Natural killer cell (primary cell): Measurements from ENCODE around the gene YJEFN3. TPM values are rescaled to one million over a fixed set of nuclear protein-coding genes. Genes with fewer than 3 reads are reported as not detected.

Experiments
- ATAC-seq, 3 donors: fragments of 150-1000 bp in 2 of 3; fragments of 200-7000 bp in 1 of 3; cut with Tn5 transposase; 1 replicate in 1 of 3; 2 replicates in 2 of 3; pipeline ENCODE4 v1.10.0; 2021; ENCODE audit warnings: mild to moderate bottlenecking in 2 of 3, moderate library complexity in 2 of 3
- DNase-seq, 2 donors: peaks; one replicate each; pipeline versions ENCODE4 v3.0.0 to v3.0.0-alpha.2; 2013 to 2021; ENCODE audit warnings: mixed read lengths in 1 of 2
- H3K27ac ChIP-seq: one replicate; pipeline ENCODE4 v1.5.1; 2013; ENCODE audit warnings: mild to moderate bottlenecking, low read length
- H3K27me3 ChIP-seq: one replicate; pipeline ENCODE4 v1.6.1; 2013; ENCODE audit warnings: low read length; ENCODE audit not compliant: control insufficient read depth, insufficient read depth
- H3K36me3 ChIP-seq: one replicate; pipeline ENCODE4 v1.6.1; 2013; ENCODE audit warnings: low read length; ENCODE audit not compliant: control insufficient read depth, insufficient read depth
- H3K4me1 ChIP-seq: one replicate; pipeline ENCODE4 v1.6.1; 2013; ENCODE audit warnings: low read length; ENCODE audit not compliant: control insufficient read depth, insufficient read depth
- H3K4me3 ChIP-seq: one replicate; pipeline ENCODE4 v1.5.1; 2013; ENCODE audit warnings: low read length
- H3K9me3 ChIP-seq: one replicate; pipeline ENCODE4 v1.6.1; 2013; ENCODE audit warnings: low read length; ENCODE audit not compliant: control insufficient read depth, insufficient read depth
- H3K27ac Mint-ChIP-seq, 2 donors: one replicate each; pipeline ENCODE4 v1.8.0; 2022; ENCODE audit warnings: mild to moderate bottlenecking in 2 of 2, mixed read lengths in 2 of 2, moderate library complexity in 1 of 2
- H3K27me3 Mint-ChIP-seq, 2 donors: one replicate each; pipeline ENCODE4 v1.8.0; 2022; ENCODE audit warnings: low read depth in 2 of 2, mixed read lengths in 2 of 2
- H3K36me3 Mint-ChIP-seq: one replicate; pipeline ENCODE4 v1.8.0; 2022; ENCODE audit warnings: mixed read lengths
- H3K4me1 Mint-ChIP-seq, 2 donors: one replicate each; pipeline ENCODE4 v1.8.0; 2022; ENCODE audit warnings: mixed read lengths in 2 of 2
- H3K4me3 Mint-ChIP-seq: one replicate; pipeline ENCODE4 v1.8.0; 2022; ENCODE audit warnings: mild to moderate bottlenecking, moderate library complexity, mixed read lengths
- H3K9me3 Mint-ChIP-seq, 2 donors: one replicate each; pipeline ENCODE4 v1.8.0; 2022; ENCODE audit warnings: mixed read lengths in 2 of 2
- CTCF ChIP-seq: fragments of 200-600 bp; IDR thresholded peaks from one replicate; pipeline ENCODE4 v1.8.0; 2022; ENCODE audit warnings: antibody characterized with exemption
- WGBS: methylation state at CpG from one replicate; pipeline ENCODE4 v1.1.7; 2013; ENCODE audit warnings: missing lambda C conversion rate; ENCODE audit not compliant: insufficient coverage; 5-methylcytosine and 5-hydroxymethylcytosine counted together
- intact Hi-C: fragments of 100-400 bp; cut with micrococcal nuclease; formaldehyde crosslinking; loops from one replicate; pipeline ENCODE4 v1.14.2; 2022
- total RNA-seq, 4 donors: library from RNA; stranded (reverse); fragments of 120-200 nt in 1 of 4; gene quantifications; one replicate each; pipeline versions ENCODE4 v1.2.3 to v1.2.4, GENCODE V29; 2013 to 2022

The YJEFN3 gene
- total RNA-seq, 3 donors from 2014 or later (not counting 1 experiment from before 2014, with no cell fraction given), result 4.0 to 6.0 (median 4.3) TPM

- Mint-ChIP-seq H3K4me1 (peaks cover 0 to 5% of the 10 kb centered on the region in 2 donors), H3K9me3 (no peaks in the 10 kb centered on the region), H3K36me3 (no peaks in the 10 kb centered on the region), H3K27me3 (no peaks in the 10 kb centered on the region), H3K27ac (peak overlapping the region in 1 of 2 donors; percentile 23), H3K4me3 (no peak overlapping the region)
- 97% methylated on average over 8 of the region's 8 CpGs for WGBS
- H3K36me3 ChIP-seq, result peaks cover 54% of the 10 kb centered on the region
- no peaks in the 10 kb centered on the region for H3K4me1 ChIP-seq
- intact Hi-C loops, result no loop called here
- no peak overlapping the region for H3K4me3 ChIP-seq
- no peaks in the 10 kb centered on the region for H3K9me3 ChIP-seq
- TF ChIP-seq CTCF, result no peak
- H3K27me3 ChIP-seq, result no peaks in the 10 kb centered on the region
- no peak overlapping the region for H3K27ac ChIP-seq
- no peak for DNase-seq
- no peak for ATAC-seq
These were observed 21.4 kb upstream of the YJEFN3 start for GRCh38 chr19:19507354-19507753.

GRCh38 chr19:19508217-19508616 lies 20.5 kb upstream of the YJEFN3 start:
- DNase-seq (no peak), ATAC-seq (no peak)
- H3K36me3 ChIP-seq, result peaks cover 46% of the 10 kb centered on the region
- H3K9me3 Mint-ChIP-seq, result no peaks in the 10 kb centered on the region
- H3K27ac Mint-ChIP-seq, result peak overlapping the region; percentile 54 to 69
- H3K4me1 Mint-ChIP-seq, result peaks cover 0 to under 1% of the 10 kb centered on the region in 2 donors
- no peaks in the 10 kb centered on the region for H3K36me3 Mint-ChIP-seq
- intact Hi-C loops, result no loop called here
- WGBS, result 89% methylated on average over 11 of the region's 11 CpGs
- H3K27ac ChIP-seq, result no peak overlapping the region
- H3K4me1 ChIP-seq, result no peaks in the 10 kb centered on the region
- no peak for TF ChIP-seq CTCF
- H3K27me3 ChIP-seq, result no peaks in the 10 kb centered on the region
- H3K27me3 Mint-ChIP-seq, result no peaks in the 10 kb centered on the region
- H3K9me3 ChIP-seq, result no peaks in the 10 kb centered on the region
- H3K4me3 Mint-ChIP-seq, result no peak overlapping the region
- no peak overlapping the region for H3K4me3 ChIP-seq

GRCh38 chr19:19510432-19510831 lies 18.3 kb upstream of the YJEFN3 start:
- no peaks in the 10 kb centered on the region for H3K27me3 ChIP-seq
- Mint-ChIP-seq H3K4me1 (no peaks in the 10 kb centered on the region), H3K27me3 (no peaks in the 10 kb centered on the region), H3K9me3 (no peaks in the 10 kb centered on the region), H3K36me3 (no peaks in the 10 kb centered on the region), H3K4me3 (no peak overlapping the region), H3K27ac (peak overlapping the region in 1 of 2 donors; percentile 43)
- peaks cover 25% of the 10 kb centered on the region for H3K36me3 ChIP-seq
- ATAC-seq (no peak), DNase-seq (no peak)
- peaks cover 8% of the 10 kb centered on the region for H3K4me1 ChIP-seq
- 74% methylated on average over 6 of the region's 6 CpGs for WGBS
- no peak overlapping the region for H3K27ac ChIP-seq
- H3K4me3 ChIP-seq, result no peak overlapping the region
- intact Hi-C loops, result no loop called here
- no peaks in the 10 kb centered on the region for H3K9me3 ChIP-seq
- TF ChIP-seq CTCF, result no peak

- Mint-ChIP-seq H3K9me3 (no peaks in the 10 kb centered on the region), H3K4me1 (peaks cover 0 to 9% of the 10 kb centered on the region in 2 donors), H3K4me3 (no peak overlapping the region), H3K36me3 (no peaks in the 10 kb centered on the region), H3K27ac (no peak overlapping the region), H3K27me3 (no peaks in the 10 kb centered on the region)
- no peak for ATAC-seq
- Histone ChIP-seq H3K4me1 (peaks cover 24% of the 10 kb centered on the region), H3K9me3 (no peaks in the 10 kb centered on the region), H3K4me3 (no peak overlapping the region), H3K27me3 (no peaks in the 10 kb centered on the region), H3K27ac (no peak overlapping the region), H3K36me3 (no peaks in the 10 kb centered on the region)
- TF ChIP-seq CTCF, result no peak
- WGBS, result 89% methylated on average over 17 of the region's 17 CpGs
- no peak for DNase-seq
- intact Hi-C loops, result no loop called here
These were observed 15.0 kb upstream of the YJEFN3 start for GRCh38 chr19:19513682-19514081.
